Measurements from ENCODE around the gene CCDC9.

CCDC9 gene

GRCh38 chr19:47255879-47256692, at the start of gene CCDC9:
CCDC9 (plus strand) TSS chr19:47256525; CDS start chr19:47258401, 1,876 bp downstream.
- Histone ChIP-seq H3K4me1 (ENCODE audit: control insufficient read depth, insufficient read depth, low read length) (peaks cover 12% of the 10 kb centered on the region), H3K27me3 (ENCODE audit: control insufficient read depth, insufficient read depth, low read length) (no peaks in the 10 kb centered on the region), H3K4me3 (ENCODE audit: low read length) (peak within 1 kb of the TSS; percentile 75), H3K27ac (ENCODE audit: low read depth, low read length) (peak within 1 kb of the TSS; percentile 90), H3K9ac (ENCODE audit: low read length) (peak within 1 kb of the TSS; percentile 66), H3K36me3 (ENCODE audit: control insufficient read depth, insufficient read depth, low read length) (peaks cover 24% of the 10 kb centered on the region)

GRCh38 chr19:47209319-47210179, 46.8 kb upstream of the CCDC9 start:
- Histone ChIP-seq H3K27ac (ENCODE audit: low read depth, low read length) (no peak overlapping the region), H3K4me3 (ENCODE audit: low read length) (no peak overlapping the region), H3K27me3 (ENCODE audit: control insufficient read depth, insufficient read depth, low read length) (no peaks in the 10 kb centered on the region), H3K4me1 (ENCODE audit: control insufficient read depth, insufficient read depth, low read length) (peaks cover 4% of the 10 kb centered on the region), H3K9ac (ENCODE audit: low read length) (no peak overlapping the region), H3K36me3 (ENCODE audit: control insufficient read depth, insufficient read depth, low read length) (peaks cover 26% of the 10 kb centered on the region)

GRCh38 chr19:47210180-47210490, 46.2 kb upstream of the CCDC9 start:
- H3K4me1 ChIP-seq (ENCODE audit: control insufficient read depth, insufficient read depth, low read length), result peaks cover 4% of the 10 kb centered on the region
- H3K27ac ChIP-seq (ENCODE audit: low read depth, low read length), result no peak overlapping the region
- H3K27me3 ChIP-seq (ENCODE audit: control insufficient read depth, insufficient read depth, low read length), result no peaks in the 10 kb centered on the region
- no peak overlapping the region for H3K9ac ChIP-seq (ENCODE audit: low read length)
- H3K36me3 ChIP-seq (ENCODE audit: control insufficient read depth, insufficient read depth, low read length), result peaks cover 21% of the 10 kb centered on the region
- H3K4me3 ChIP-seq (ENCODE audit: low read length), result no peak overlapping the region

GRCh38 chr19:47210689-47211316, 45.5 kb upstream of the CCDC9 start:
- Histone ChIP-seq H3K4me3 (ENCODE audit: low read length) (no peak overlapping the region), H3K9ac (ENCODE audit: low read length) (no peak overlapping the region), H3K27ac (ENCODE audit: low read depth, low read length) (no peak overlapping the region), H3K27me3 (ENCODE audit: control insufficient read depth, insufficient read depth, low read length) (no peaks in the 10 kb centered on the region), H3K36me3 (ENCODE audit: control insufficient read depth, insufficient read depth, low read length) (peaks cover 16% of the 10 kb centered on the region), H3K4me1 (ENCODE audit: control insufficient read depth, insufficient read depth, low read length) (peaks cover 4% of the 10 kb centered on the region)

- H3K4me3 ChIP-seq (ENCODE audit: low read length), result no peak overlapping the region
- no peaks in the 10 kb centered on the region for H3K36me3 ChIP-seq (ENCODE audit: control insufficient read depth, insufficient read depth, low read length)
- no peak overlapping the region for H3K27ac ChIP-seq (ENCODE audit: low read depth, low read length)
- peaks cover 1% of the 10 kb centered on the region for H3K4me1 ChIP-seq (ENCODE audit: control insufficient read depth, insufficient read depth, low read length)
- H3K27me3 ChIP-seq (ENCODE audit: control insufficient read depth, insufficient read depth, low read length), result no peaks in the 10 kb centered on the region
- H3K9ac ChIP-seq (ENCODE audit: low read length), result no peak overlapping the region
Measured at GRCh38 chr19:47215581-47215980, 40.7 kb upstream of the CCDC9 start.

- Histone ChIP-seq H3K4me3 (ENCODE audit: low read length) (no peak overlapping the region), H3K4me1 (ENCODE audit: control insufficient read depth, insufficient read depth, low read length) (peaks cover 3% of the 10 kb centered on the region), H3K9ac (ENCODE audit: low read length) (no peak overlapping the region), H3K27me3 (ENCODE audit: control insufficient read depth, insufficient read depth, low read length) (no peaks in the 10 kb centered on the region), H3K27ac (ENCODE audit: low read depth, low read length) (no peak overlapping the region), H3K36me3 (ENCODE audit: control insufficient read depth, insufficient read depth, low read length) (peaks cover 3% of the 10 kb centered on the region)
Measured at GRCh38 chr19:47221080-47221841, 35.1 kb upstream of the CCDC9 start.

GRCh38 chr19:47221890-47222289, 34.4 kb upstream of the CCDC9 start:
- H3K36me3 ChIP-seq (ENCODE audit: control insufficient read depth, insufficient read depth, low read length), result peaks cover 3% of the 10 kb centered on the region
- H3K4me1 ChIP-seq (ENCODE audit: control insufficient read depth, insufficient read depth, low read length), result peaks cover 6% of the 10 kb centered on the region
- no peak overlapping the region for H3K9ac ChIP-seq (ENCODE audit: low read length)
- H3K27ac ChIP-seq (ENCODE audit: low read depth, low read length), result no peak overlapping the region
- H3K4me3 ChIP-seq (ENCODE audit: low read length), result no peak overlapping the region
- H3K27me3 ChIP-seq (ENCODE audit: control insufficient read depth, insufficient read depth, low read length), result no peaks in the 10 kb centered on the region

- Histone ChIP-seq H3K4me3 (ENCODE audit: low read length) (peak overlapping the region; percentile 75), H3K9ac (ENCODE audit: low read length) (peak overlapping the region; percentile 40), H3K36me3 (ENCODE audit: control insufficient read depth, insufficient read depth, low read length) (peaks cover 3% of the 10 kb centered on the region), H3K27me3 (ENCODE audit: control insufficient read depth, insufficient read depth, low read length) (no peaks in the 10 kb centered on the region), H3K27ac (ENCODE audit: low read depth, low read length) (peak overlapping the region; percentile 100), H3K4me1 (ENCODE audit: control insufficient read depth, insufficient read depth, low read length) (peaks cover 24% of the 10 kb centered on the region)
Measured at GRCh38 chr19:47225746-47226425, 30.4 kb upstream of the CCDC9 start.

GRCh38 chr19:47226426-47227351, 29.6 kb upstream of the CCDC9 start:
- H3K9ac ChIP-seq (ENCODE audit: low read length), result peak overlapping the region; percentile 70
- peak overlapping the region; percentile 100 for H3K27ac ChIP-seq (ENCODE audit: low read depth, low read length)
- H3K27me3 ChIP-seq (ENCODE audit: control insufficient read depth, insufficient read depth, low read length), result no peaks in the 10 kb centered on the region
- H3K4me1 ChIP-seq (ENCODE audit: control insufficient read depth, insufficient read depth, low read length), result peaks cover 29% of the 10 kb centered on the region
- peaks cover 3% of the 10 kb centered on the region for H3K36me3 ChIP-seq (ENCODE audit: control insufficient read depth, insufficient read depth, low read length)
- peak overlapping the region; percentile 75 for H3K4me3 ChIP-seq (ENCODE audit: low read length)

GRCh38 chr19:47227352-47228167, 28.8 kb upstream of the CCDC9 start:
- H3K9ac ChIP-seq (ENCODE audit: low read length), result peak overlapping the region; percentile 74
- H3K36me3 ChIP-seq (ENCODE audit: control insufficient read depth, insufficient read depth, low read length), result peaks cover 3% of the 10 kb centered on the region
- peaks cover 30% of the 10 kb centered on the region for H3K4me1 ChIP-seq (ENCODE audit: control insufficient read depth, insufficient read depth, low read length)
- H3K27ac ChIP-seq (ENCODE audit: low read depth, low read length), result peak overlapping the region; percentile 100
- peak overlapping the region; percentile 75 for H3K4me3 ChIP-seq (ENCODE audit: low read length)
- H3K27me3 ChIP-seq (ENCODE audit: control insufficient read depth, insufficient read depth, low read length), result no peaks in the 10 kb centered on the region

Measured in rectal smooth muscle tissue (tissue), 1 donor.